Activated effector memory CD4-positive, alpha-beta T cell treated with Interleukin-2 at 50 U/mL for 16 hours (primary cell): ENCODE results near the gene PIAS3.
A peak's percentile ranks its signal among the peaks of the same experiment; 100 is the strongest.

Experiments used
- DNase-seq: peaks from one replicate; pipeline ENCODE4 v3.0.0-alpha.2; 2020

PIAS3 gene

GRCh38 chr1:145858901-145859490, at the start of gene PIAS3:
Gene PIAS3 (minus strand): TSS chr1:145859081. CDS start chr1:145858990, 91 bp downstream.
- DNase-seq, result peak; percentile 75

GRCh38 chr1:145908653-145909052, 49.8 kb upstream of the PIAS3 start:
- DNase-seq, result no peak

- DNase-seq, result no peak
Measured at GRCh38 chr1:145906954-145907753, 48.3 kb upstream of the PIAS3 start.

- DNase-seq, result no peak
Measured at GRCh38 chr1:145901312-145902021, 42.6 kb upstream of the PIAS3 start.

- no peak for DNase-seq
Measured at GRCh38 chr1:145898756-145899155, 39.9 kb upstream of the PIAS3 start.

- no peak for DNase-seq
Measured at GRCh38 chr1:145897969-145898368, 39.1 kb upstream of the PIAS3 start.

GRCh38 chr1:145895471-145895870, 36.6 kb upstream of the PIAS3 start:
- DNase-seq, result no peak

- DNase-seq, result no peak
Measured at GRCh38 chr1:145893306-145894055, 34.6 kb upstream of the PIAS3 start.

GRCh38 chr1:145892486-145893087, 33.7 kb upstream of the PIAS3 start:
- no peak for DNase-seq

- peak; percentile 33 for DNase-seq
Measured at GRCh38 chr1:145891587-145892485, 33.0 kb upstream of the PIAS3 start.

- no peak for DNase-seq
Measured at GRCh38 chr1:145891143-145891542, 32.3 kb upstream of the PIAS3 start.

- DNase-seq, result no peak
Measured at GRCh38 chr1:145889722-145890121, 30.8 kb upstream of the PIAS3 start.

GRCh38 chr1:145887631-145888030, 28.8 kb upstream of the PIAS3 start:
- DNase-seq, result no peak

- no peak for DNase-seq
Measured at GRCh38 chr1:145886816-145887215, 27.9 kb upstream of the PIAS3 start.

GRCh38 chr1:145886390-145886789, 27.5 kb upstream of the PIAS3 start:
- DNase-seq, result no peak

GRCh38 chr1:145885738-145886287, 26.9 kb upstream of the PIAS3 start, which contains the start of gene ANKRD35:
Gene ANKRD35 (minus strand): TSS chr1:145885866. CDS start chr1:145885758, 108 bp downstream.
- peak; percentile 85 for DNase-seq

GRCh38 chr1:145884675-145885074, 25.8 kb upstream of the PIAS3 start:
- no peak for DNase-seq

GRCh38 chr1:145879775-145880174, 20.9 kb upstream of the PIAS3 start:
- no peak for DNase-seq

GRCh38 chr1:145878724-145879123, 19.8 kb upstream of the PIAS3 start:
- DNase-seq, result no peak

- no peak for DNase-seq
Measured at GRCh38 chr1:145877923-145878486, 19.1 kb upstream of the PIAS3 start.

GRCh38 chr1:145874646-145875045, 15.8 kb upstream of the PIAS3 start:
- no peak for DNase-seq
